Neuronal stem cell (in vitro differentiated cells): ENCODE results near the gene RORC.

Experiments used
- DNase-seq: peaks from one replicate; pipeline ENCODE4 v3.0.0-alpha.2; 2013; ENCODE audit warnings: low spot score
- H2AFZ ChIP-seq: one replicate; pipeline ENCODE4 v1.6.1; 2013; ENCODE audit warnings: mild to moderate bottlenecking, low read length, inconsistent platforms
- H2AK5ac ChIP-seq: 2 replicates; pipeline ENCODE4 v1.6.1; 2013; ENCODE audit warnings: low read depth, mild to moderate bottlenecking, inconsistent platforms, low read length, moderate library complexity, mixed read lengths
- H2BK120ac ChIP-seq: 2 replicates; pipeline ENCODE4 v1.6.1; 2013; ENCODE audit warnings: low read depth, mild to moderate bottlenecking, inconsistent platforms, low read length, moderate library complexity, mixed read lengths
- H2BK12ac ChIP-seq: one replicate; pipeline ENCODE4 v1.6.1; 2013; ENCODE audit warnings: low read length, inconsistent platforms
- H2BK15ac ChIP-seq: 2 replicates; pipeline ENCODE4 v1.6.1; 2013; ENCODE audit warnings: mild to moderate bottlenecking, low read length, inconsistent platforms, mixed read lengths
- H2BK5ac ChIP-seq: one replicate; pipeline ENCODE4 v1.6.1; 2013; ENCODE audit warnings: inconsistent platforms, mild to moderate bottlenecking, low read length, moderate library complexity
- H3K14ac ChIP-seq: one replicate; pipeline ENCODE4 v1.6.1; 2013; ENCODE audit warnings: low read length, inconsistent platforms
- H3K18ac ChIP-seq: 2 replicates; pipeline ENCODE4 v1.6.1; 2013; ENCODE audit warnings: low read length, inconsistent platforms
- H3K23ac ChIP-seq: 2 replicates; pipeline ENCODE4 v1.6.1; 2013; ENCODE audit warnings: low read depth, mild to moderate bottlenecking, mixed read lengths, low read length, inconsistent platforms; ENCODE audit not compliant: poor library complexity
- H3K27ac ChIP-seq: replicated peaks from 3 replicates; pipeline ENCODE4 v1.5.1; 2013; ENCODE audit warnings: low read length, inconsistent platforms
- H3K27me3 ChIP-seq, 3 experiments: 2 replicates each; pipeline ENCODE4 v1.6.1; 2013; ENCODE audit warnings: low read length in 3 of 3, mild to moderate bottlenecking in 2 of 3, inconsistent platforms in 1 of 3, low read depth in 1 of 3, mixed read lengths in 1 of 3, moderate library complexity in 1 of 3; ENCODE audit not compliant: control insufficient read depth in 3 of 3, insufficient read depth in 3 of 3
- H3K36me3 ChIP-seq, 2 donors: replicated peaks in 1 of 2; 2 replicates each; pipeline ENCODE4 v1.6.1; 2013; ENCODE audit warnings: low read length in 2 of 2; ENCODE audit not compliant: control insufficient read depth in 2 of 2, insufficient read depth in 2 of 2
- H3K4ac ChIP-seq: 2 replicates; pipeline ENCODE4 v1.6.1; 2013; ENCODE audit warnings: inconsistent platforms, mild to moderate bottlenecking, low read length, moderate library complexity
- H3K4me1 ChIP-seq, 2 donors: 1 replicate in 1 of 2; 2 replicates in 1 of 2; pipeline ENCODE4 v1.6.1; 2013; ENCODE audit warnings: low read length in 2 of 2, low read depth in 1 of 2; ENCODE audit not compliant: control insufficient read depth in 2 of 2, insufficient read depth in 1 of 2
- H3K4me2 ChIP-seq: one replicate; pipeline ENCODE4 v1.6.1; 2013; ENCODE audit warnings: mild to moderate bottlenecking, low read length, inconsistent platforms; ENCODE audit not compliant: insufficient read depth, poor library complexity, severe bottlenecking
- H3K4me3 ChIP-seq, 2 donors: 2 replicates each; pipeline ENCODE4 v1.5.1; 2013; ENCODE audit warnings: low read length in 2 of 2, mild to moderate bottlenecking in 2 of 2, inconsistent platforms in 1 of 2, moderate library complexity in 1 of 2
- H3K79me1 ChIP-seq: one replicate; pipeline ENCODE4 v1.6.1; 2013; ENCODE audit warnings: low read depth, mild to moderate bottlenecking, inconsistent platforms, low read length, moderate library complexity
- H3K9ac ChIP-seq: one replicate; pipeline ENCODE4 v1.6.1; 2013; ENCODE audit warnings: mild to moderate bottlenecking, low read depth, low read length, inconsistent platforms; ENCODE audit not compliant: poor library complexity
- H3K9me3 ChIP-seq, 2 donors: replicated peaks in 1 of 2; 2 replicates each; pipeline versions ENCODE3 to v1.6.1; 2013; ENCODE audit warnings: low read length in 2 of 2, mild to moderate bottlenecking in 2 of 2, inconsistent platforms in 1 of 2, low read depth in 1 of 2, mixed read lengths in 1 of 2, moderate library complexity in 1 of 2; ENCODE audit not compliant: control insufficient read depth in 2 of 2, insufficient read depth in 1 of 2
- H4K8ac ChIP-seq: one replicate; pipeline ENCODE4 v1.6.1; 2013; ENCODE audit warnings: low read depth, mild to moderate bottlenecking, inconsistent platforms, low read length, moderate library complexity
- H4K91ac ChIP-seq: one replicate; pipeline ENCODE4 v1.6.1; 2013; ENCODE audit warnings: low read length, low read depth, mild to moderate bottlenecking, inconsistent platforms; ENCODE audit not compliant: poor library complexity
- WGBS, 2 donors: extraction: QIAGEN DNeasy Blood & Tissue Kit; methylation state at CpG; one replicate each; pipeline ENCODE4 v1.1.7; 2013; ENCODE audit warnings: missing lambda C conversion rate in 2 of 2, mixed read lengths in 1 of 2; ENCODE audit not compliant: insufficient read length in 2 of 2, insufficient replicate concordance in 1 of 2; ENCODE audit errors: extremely low coverage in 2 of 2; 5-methylcytosine and 5-hydroxymethylcytosine counted together

The RORC gene

GRCh38 chr1:151798571-151798970, 33.0 kb downstream of the RORC start:
- no peak overlapping the region for H4K8ac ChIP-seq
- no peak for DNase-seq

GRCh38 chr1:151790940-151791651, 40.5 kb downstream of the RORC start:
- Histone ChIP-seq H3K27me3 (peaks cover 0 to 2% (median 0%) of the 10 kb centered on the region in 3 experiments), H3K4ac (no peak overlapping the region), H3K23ac (peak overlapping the region; percentile 85), H3K27ac (no peak overlapping the region), H2BK120ac (no peak overlapping the region), H3K9me3 (no peaks in the 10 kb centered on the region), H4K8ac (no peak overlapping the region), H2BK12ac (no peak overlapping the region), H2AFZ (peak overlapping the region; percentile 90), H3K36me3 (no peaks in the 10 kb centered on the region), H2BK15ac (no peak overlapping the region), H3K4me2 (peak overlapping the region; percentile 79), H3K18ac (peak overlapping the region; percentile 71), H3K4me1 (peaks cover 0 to 5% of the 10 kb centered on the region in 2 donors), H3K14ac (peak overlapping the region; percentile 97), H2BK5ac (no peak overlapping the region), H3K9ac (peak overlapping the region; percentile 90), H4K91ac (no peak overlapping the region), H3K4me3 (peak overlapping the region; percentile 70 to 87), H2AK5ac (no peak overlapping the region), H3K79me1 (no peaks in the 10 kb centered on the region)
- WGBS, 2 donors: no CpG with 5 or more reads among the region's 52 CpGs
- no peak for DNase-seq

More at GRCh38 chr1:151798571-151798970, 33.0 kb downstream of the RORC start:
- no peak overlapping the region for H2BK15ac ChIP-seq
- H2BK5ac ChIP-seq: peak overlapping the region; percentile 1
- no peaks in the 10 kb centered on the region for H3K9me3 ChIP-seq
- peak overlapping the region; percentile 84 for H2AFZ ChIP-seq
- no peak overlapping the region for H4K91ac ChIP-seq
- H3K23ac ChIP-seq: no peak overlapping the region
- peaks cover 2 to 8% of the 10 kb centered on the region in 2 donors for H3K4me1 ChIP-seq
- no peaks in the 10 kb centered on the region for H3K79me1 ChIP-seq
- no peak overlapping the region for H3K4ac ChIP-seq
- H3K27ac ChIP-seq: no peak overlapping the region
- H3K14ac ChIP-seq: no peak overlapping the region
- H3K36me3 ChIP-seq: peaks cover 0 to 2% of the 10 kb centered on the region in 2 donors
- H3K27me3 ChIP-seq: peaks cover 0 to 30% (median 0%) of the 10 kb centered on the region in 3 experiments
- WGBS, 2 donors: 100% methylated on average over 1 of the region's 5 CpGs; no CpG with 5 or more reads in 1 of the 2 donors
- H2BK120ac ChIP-seq: no peak overlapping the region
- H3K18ac ChIP-seq: no peak overlapping the region
- no peak overlapping the region for H2BK12ac ChIP-seq
- no peak overlapping the region for H2AK5ac ChIP-seq
- H3K9ac ChIP-seq: no peak overlapping the region
- H3K4me3 ChIP-seq: no peak overlapping the region
- no peak overlapping the region for H3K4me2 ChIP-seq

- no CpG with 5 or more reads among the region's 58 CpGs for WGBS, 2 donors
- peak within 1 kb of the TSS; percentile 79 for H3K4me2 ChIP-seq
- peaks cover 0 to 2% (median 0%) of the 10 kb centered on the region in 3 experiments for H3K27me3 ChIP-seq
- no peak within 1 kb of the TSS for H4K91ac ChIP-seq
- no peaks in the 10 kb centered on the region for H3K9me3 ChIP-seq
- H3K18ac ChIP-seq: peak within 1 kb of the TSS; percentile 92
- H2AFZ ChIP-seq: peak within 1 kb of the TSS; percentile 90
- DNase-seq: peak; percentile 98
- H2AK5ac ChIP-seq: no peak within 1 kb of the TSS
- peak within 1 kb of the TSS; percentile 51 for H3K27ac ChIP-seq
- H3K79me1 ChIP-seq: no peaks in the 10 kb centered on the region
- peak within 1 kb of the TSS; percentile 90 for H3K9ac ChIP-seq
- H3K14ac ChIP-seq: peak within 1 kb of the TSS; percentile 97
- peaks cover 0 to 5% of the 10 kb centered on the region in 2 donors for H3K4me1 ChIP-seq
- no peak within 1 kb of the TSS for H2BK12ac ChIP-seq
- peak within 1 kb of the TSS; percentile 69 for H2BK5ac ChIP-seq
- H4K8ac ChIP-seq: no peak within 1 kb of the TSS
- H2BK120ac ChIP-seq: no peak within 1 kb of the TSS
- H3K4ac ChIP-seq: no peak within 1 kb of the TSS
- no peak within 1 kb of the TSS for H2BK15ac ChIP-seq
- H3K36me3 ChIP-seq: no peaks in the 10 kb centered on the region
- peak within 1 kb of the TSS; percentile 85 for H3K23ac ChIP-seq
- peak within 1 kb of the TSS; percentile 70 to 87 for H3K4me3 ChIP-seq
Observed at GRCh38 chr1:151790071-151790939, 41.3 kb downstream of the RORC start, which contains the start of gene TDRKH. TSS of gene TDRKH (minus strand) at chr1:151790500. CDS start at chr1:151783022, 7,478 bp downstream.

GRCh38 chr1:151787689-151788088, 43.9 kb downstream of the RORC start:
- Histone ChIP-seq H2AK5ac (no peak overlapping the region), H3K4me2 (no peak overlapping the region), H3K27ac (no peak overlapping the region), H4K8ac (no peak overlapping the region), H3K23ac (no peak overlapping the region), H3K9ac (no peak overlapping the region), H3K4ac (no peak overlapping the region), H3K18ac (no peak overlapping the region), H3K36me3 (peaks cover 0 to under 1% of the 10 kb centered on the region in 2 donors), H2BK12ac (no peak overlapping the region), H4K91ac (no peak overlapping the region), H3K9me3 (no peaks in the 10 kb centered on the region), H3K79me1 (no peaks in the 10 kb centered on the region), H3K27me3 (peaks cover 0 to 2% (median 0%) of the 10 kb centered on the region in 3 experiments), H2BK5ac (no peak overlapping the region), H3K14ac (no peak overlapping the region), H2BK120ac (no peak overlapping the region), H3K4me3 (no peak overlapping the region), H2BK15ac (no peak overlapping the region), H2AFZ (no peak overlapping the region), H3K4me1 (peaks cover 0 to 5% of the 10 kb centered on the region in 2 donors)
- DNase-seq: no peak
- no CpG with 5 or more reads among the region's 3 CpGs for WGBS, 2 donors
